NCI-H2081 (cell line): ENCODE results near the gene CCDC110.

Source experiments
- DNase-seq, 2 experiments: peaks; one replicate each; lab custom pipeline; 2025; lab: John Stamatoyannopoulos, UW

The CCDC110 gene

DNA sequence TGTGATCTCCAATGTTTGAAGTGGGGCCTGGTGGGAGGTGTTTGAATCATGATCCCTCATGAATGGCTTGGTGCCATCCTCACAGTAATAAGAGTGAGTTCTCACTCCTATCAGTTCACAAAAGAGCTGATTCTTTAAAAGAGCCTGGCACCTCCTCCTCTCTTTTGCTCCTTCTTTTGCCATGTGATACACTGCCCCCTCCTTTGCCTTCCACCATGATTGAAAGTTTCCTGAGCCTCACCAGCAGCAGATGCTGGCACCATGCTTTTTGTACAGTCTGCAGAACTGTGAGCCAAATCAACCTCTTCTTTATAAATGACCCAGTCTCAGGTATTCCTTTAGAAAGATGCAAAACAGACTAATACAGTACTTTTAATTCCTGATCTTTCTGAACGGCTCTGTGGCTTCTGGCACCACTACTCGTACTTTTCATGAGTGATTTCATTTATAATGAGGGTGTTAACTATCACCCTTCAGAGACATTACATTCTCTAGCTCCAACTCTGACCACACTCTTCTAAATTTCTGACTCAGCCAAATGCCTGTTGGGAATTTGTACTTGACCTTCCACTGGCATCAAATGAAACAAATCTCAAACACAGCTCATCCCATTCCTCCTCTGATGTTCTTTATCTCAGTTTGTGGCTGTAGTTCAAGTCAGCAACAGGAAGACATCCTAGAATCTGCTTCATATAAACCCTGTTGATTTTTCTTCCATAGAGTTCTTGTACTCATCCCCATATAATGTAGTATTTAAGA is 50.0 kb downstream of the CCDC110 start:
- no peak for DNase-seq

GRCh38 chr4:185416955-185417354 is 54.6 kb downstream of the CCDC110 start:
- DNase-seq, result no peak

- DNase-seq, result no peak
Measured at GRCh38 chr4:185412412-185412811, 59.1 kb downstream of the CCDC110 start.

DNA sequence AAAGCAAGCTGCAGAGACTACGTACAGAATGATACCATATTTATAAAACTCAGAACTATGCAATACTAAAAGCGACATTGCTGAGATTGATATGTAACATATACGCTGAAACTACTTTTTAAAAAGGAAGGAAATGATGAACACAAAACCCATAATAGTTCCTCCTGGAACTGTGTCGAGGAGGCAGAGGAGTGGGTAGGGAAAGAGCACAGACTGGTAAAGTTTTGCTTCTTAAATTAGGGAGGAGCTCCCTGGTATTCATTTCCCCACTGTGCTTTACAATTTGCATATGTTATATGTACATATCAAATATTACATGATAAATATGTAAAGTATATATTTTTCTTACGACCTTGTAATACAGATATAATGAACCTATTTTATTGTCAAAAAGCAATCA is 59.7 kb downstream of the CCDC110 start:
- DNase-seq, result no peak

DNA sequence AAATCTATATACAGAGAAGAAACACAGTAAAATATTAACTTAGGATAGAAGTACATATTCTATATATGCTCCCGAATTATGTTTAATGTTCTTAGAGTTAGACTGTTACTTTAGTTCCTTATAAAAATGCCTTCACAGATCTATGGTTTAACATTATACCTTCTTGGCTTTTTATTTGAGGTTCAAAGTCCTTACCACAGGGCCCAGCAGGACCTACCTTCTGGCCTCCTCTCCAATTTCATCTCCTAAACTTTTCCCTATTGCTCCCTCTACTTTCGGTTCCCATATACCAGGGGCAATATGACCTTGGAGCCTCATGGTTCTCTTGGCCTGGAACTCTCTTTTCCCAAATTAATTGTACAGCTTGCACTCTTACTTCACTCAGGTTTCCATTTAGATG is 63.1 kb downstream of the CCDC110 start:
- no peak for DNase-seq

DNA sequence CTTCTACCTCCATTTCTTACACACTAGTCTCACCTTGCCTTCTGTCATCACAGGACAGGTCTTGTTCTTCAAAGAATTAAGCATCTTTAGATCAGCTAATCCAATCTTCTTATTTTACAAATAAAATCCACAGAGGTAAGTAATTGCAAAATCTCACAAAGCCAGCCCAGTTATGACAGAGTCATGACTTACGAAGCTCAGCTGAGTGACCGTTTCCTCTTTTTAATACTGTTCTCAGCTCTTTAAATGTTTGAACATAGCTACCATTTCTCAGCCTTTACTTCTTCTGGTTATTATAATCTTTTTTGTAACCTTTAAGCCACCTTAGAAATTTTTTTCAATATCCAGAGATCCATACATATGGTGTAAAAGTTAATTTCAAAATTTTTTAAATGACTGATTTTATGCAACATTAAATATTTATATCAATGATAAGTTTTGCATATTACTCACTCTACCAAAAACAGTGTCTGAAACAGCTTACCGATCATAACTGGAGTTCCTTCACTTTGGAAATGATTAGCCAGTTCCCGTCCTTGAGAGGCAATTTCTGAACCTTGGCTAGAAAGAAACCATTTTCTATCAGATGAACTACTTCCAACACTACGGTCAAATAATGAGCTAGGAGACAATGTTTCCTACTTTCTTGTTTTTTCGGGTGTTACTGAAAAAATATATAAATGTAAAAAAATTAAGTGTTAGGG is 66.1 kb downstream of the CCDC110 start:
- no peak for DNase-seq

DNA sequence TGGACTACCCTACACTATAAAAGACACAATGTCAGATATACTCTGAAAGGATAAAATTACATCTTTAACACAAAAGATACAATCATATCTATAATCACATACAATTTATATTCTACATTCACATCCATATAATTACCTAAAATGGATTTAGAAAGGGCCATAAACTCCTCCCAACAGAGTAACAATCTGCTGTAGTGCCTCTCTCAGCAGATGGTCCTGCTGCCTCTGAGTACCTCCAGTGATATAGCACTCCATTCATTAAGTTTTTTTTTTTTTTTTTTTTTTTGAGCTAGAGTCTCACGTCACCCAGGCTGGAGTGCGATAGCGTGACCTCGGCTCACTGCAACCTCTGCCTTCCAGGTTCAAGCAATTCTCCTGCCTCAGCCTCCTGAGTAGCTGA is 67.5 kb downstream of the CCDC110 start:
- no peak for DNase-seq

GRCh38 chr4:185399466-185399865 is 72.1 kb downstream of the CCDC110 start:
- peak in 1 of 2 experiments; percentile 2 for DNase-seq

- DNase-seq, result no peak
Measured at GRCh38 chr4:185398618-185399017, 72.9 kb downstream of the CCDC110 start.

- DNase-seq, result peak in 1 of 2 experiments; percentile 63
Measured at GRCh38 chr4:185396724-185397385, 74.7 kb downstream of the CCDC110 start, which contains the start of gene ANKRD37. Gene ANKRD37, plus strand, starts transcription at chr4:185396841. Its CDS starts 83 bp downstream, at chr4:185396924.

DNA sequence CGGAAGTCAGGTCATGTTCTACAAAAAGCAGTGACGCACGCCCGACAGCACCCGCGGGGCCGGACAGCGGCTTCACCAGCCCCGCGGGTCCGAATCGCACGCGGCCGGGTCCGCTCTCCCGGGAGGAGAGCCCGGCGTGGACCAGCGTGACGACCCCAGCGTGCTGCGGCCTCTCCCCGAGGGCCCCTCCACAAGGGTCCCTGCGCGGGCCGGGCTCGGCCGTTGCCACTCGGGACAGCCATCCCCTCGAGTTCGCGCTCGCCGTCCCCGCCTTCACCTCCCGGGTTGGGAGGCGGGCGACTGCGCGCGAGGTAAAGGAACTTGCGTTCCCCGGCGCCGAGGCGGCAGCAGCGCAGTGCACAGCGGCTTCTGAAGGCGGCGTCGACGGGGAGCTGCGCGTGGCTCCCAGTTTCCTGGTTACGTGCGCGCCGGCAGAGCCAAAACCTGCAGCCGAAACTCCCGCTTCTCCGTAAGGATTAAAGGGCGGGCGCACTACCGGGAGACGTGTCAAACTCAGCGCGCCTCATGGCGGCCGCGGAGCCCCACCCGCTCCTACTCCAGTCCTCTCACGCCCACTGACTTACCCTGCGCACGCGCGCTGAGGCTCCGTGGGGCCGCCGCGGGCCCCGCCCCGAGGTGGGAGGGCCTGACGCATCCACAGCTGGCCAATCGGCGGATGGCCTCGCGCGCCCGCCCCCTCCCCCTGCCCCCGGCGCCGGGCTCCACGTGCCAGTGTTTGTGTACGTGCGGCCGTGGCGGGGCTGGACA is 75.4 kb downstream of the CCDC110 start:
- peak; percentile 90 to 95 for DNase-seq

- no peak for DNase-seq
Measured at GRCh38 chr4:185395238-185395955, 76.1 kb downstream of the CCDC110 start, which contains the start of gene LRP2BP. Gene LRP2BP, minus strand, starts transcription at chr4:185395924. Its CDS starts 17,738 bp downstream, at chr4:185378186.
